ENCODE results near the gene USP15.

USP15 gene

DNA sequence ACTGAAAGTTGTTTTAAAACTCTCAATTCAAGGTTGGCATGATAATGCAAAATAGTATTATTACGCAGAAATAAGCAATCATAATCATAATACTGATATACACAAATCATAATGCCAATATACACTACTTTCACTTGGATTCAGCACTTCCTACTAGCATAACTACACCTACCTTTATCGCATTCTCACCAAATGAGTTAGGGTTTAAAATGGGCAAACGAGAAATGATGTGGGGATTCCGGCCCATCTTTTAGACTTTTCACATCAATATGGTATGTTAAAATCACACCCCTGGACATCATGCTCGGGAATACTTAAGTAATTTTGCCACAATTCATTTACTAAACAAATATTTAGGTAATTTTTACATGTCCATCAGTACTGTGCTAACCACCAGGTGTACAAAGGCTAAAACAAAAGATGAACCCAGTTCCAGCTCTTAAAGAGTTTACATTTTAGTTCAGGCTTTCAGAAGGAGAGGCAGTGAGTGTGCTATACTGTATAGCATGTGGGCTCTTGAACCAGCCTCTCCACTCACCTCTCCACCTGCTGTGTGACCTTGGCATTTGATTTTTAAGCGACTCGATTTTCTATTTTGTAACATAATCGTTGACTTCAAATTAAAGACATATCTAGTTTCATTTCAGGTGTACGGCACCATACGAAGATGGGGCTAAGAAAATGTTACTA lies 1.1 kb upstream of the USP15 start:
- H3K4me1 ChIP-seq (ENCODE audit: control insufficient read depth, insufficient read depth, low read length): peaks cover 5% of the 10 kb centered on the region
- H3K27me3 ChIP-seq (ENCODE audit: control insufficient read depth, insufficient read depth, low read length): no peaks in the 10 kb centered on the region
- H3K4me3 ChIP-seq (ENCODE audit: low read length): peak overlapping the region; percentile 94
- H3K9ac ChIP-seq (ENCODE audit: low read depth, low read length): peak overlapping the region; percentile 96
- peak overlapping the region; percentile 87 for H3K4me2 ChIP-seq (ENCODE audit: low read length)
- no peaks in the 10 kb centered on the region for H3K9me3 ChIP-seq (replicated peaks; ENCODE audit: low read length)
- no peaks in the 10 kb centered on the region for H3K36me3 ChIP-seq (ENCODE audit: insufficient read depth, low read length)

DNA sequence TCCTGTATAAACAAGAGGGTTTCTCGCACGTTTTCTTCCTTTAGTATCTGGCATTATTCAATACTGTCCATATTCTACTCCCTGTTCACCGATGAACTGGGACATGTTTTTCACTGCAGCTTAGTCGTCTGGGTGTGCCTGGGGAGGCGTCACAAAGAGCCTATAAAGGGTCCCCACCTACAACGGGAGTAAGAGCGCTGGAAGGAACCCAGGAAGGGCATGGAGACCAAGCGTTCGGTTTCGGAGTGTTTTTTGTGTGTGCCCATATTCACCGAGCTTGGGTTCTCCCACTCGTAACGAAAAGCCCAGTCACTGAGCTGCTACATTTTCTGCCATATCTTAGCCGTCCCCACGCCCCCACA lies 592 bp upstream of the USP15 start:
- no peaks in the 10 kb centered on the region for H3K9me3 ChIP-seq (replicated peaks; ENCODE audit: low read length)
- no peaks in the 10 kb centered on the region for H3K36me3 ChIP-seq (ENCODE audit: insufficient read depth, low read length)
- H3K4me2 ChIP-seq (ENCODE audit: low read length): peak overlapping the region; percentile 87
- H3K4me3 ChIP-seq (ENCODE audit: low read length): peak overlapping the region; percentile 94
- peak overlapping the region; percentile 96 for H3K9ac ChIP-seq (ENCODE audit: low read depth, low read length)
- H3K27me3 ChIP-seq (ENCODE audit: control insufficient read depth, insufficient read depth, low read length): no peaks in the 10 kb centered on the region
- peaks cover 5% of the 10 kb centered on the region for H3K4me1 ChIP-seq (ENCODE audit: control insufficient read depth, insufficient read depth, low read length)

DNA sequence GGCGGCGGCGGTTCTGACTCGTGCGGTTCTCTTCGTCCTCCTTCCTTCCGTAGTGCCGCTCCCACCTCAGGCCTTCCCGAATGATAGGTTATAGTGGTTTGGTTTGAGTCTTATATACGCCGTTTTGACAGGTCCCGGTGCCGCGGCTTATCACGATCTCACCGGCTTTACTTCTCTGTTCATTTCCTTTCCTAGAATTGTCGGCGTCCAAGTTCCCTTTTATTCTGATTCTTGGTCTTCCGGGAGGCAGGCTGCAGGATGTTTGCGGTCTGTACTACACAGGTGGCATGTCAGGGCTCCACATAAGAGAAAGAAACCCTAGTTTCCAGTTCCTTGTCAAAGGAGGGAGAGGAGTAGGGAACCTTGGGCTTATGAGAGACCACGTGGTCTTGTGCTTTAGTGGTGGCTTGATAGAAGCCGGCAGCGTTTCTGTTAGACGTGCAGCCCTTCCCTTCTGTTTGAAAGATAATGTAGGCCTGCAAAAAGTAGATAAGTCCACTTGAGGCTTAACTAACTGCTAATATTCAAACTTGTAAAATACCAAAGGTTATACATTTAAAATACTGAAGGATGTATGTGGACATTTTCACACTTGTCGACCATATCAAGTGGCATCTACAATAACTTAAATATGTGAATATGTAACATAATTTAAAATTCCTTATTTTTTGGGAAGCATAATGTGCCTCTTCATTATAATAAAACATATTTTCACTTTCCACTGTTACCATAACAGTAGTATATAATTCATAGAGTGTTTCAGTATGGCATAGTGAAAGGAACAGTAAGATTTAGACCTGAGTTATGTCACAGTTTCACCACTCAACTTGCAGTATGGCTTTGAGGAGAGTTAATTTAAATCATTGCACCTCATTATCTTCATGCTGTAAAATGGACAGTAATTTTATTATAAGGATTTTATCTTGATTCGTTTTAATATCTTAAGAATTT lies 804 bp downstream of the USP15 start:
- no peaks in the 10 kb centered on the region for H3K9me3 ChIP-seq (replicated peaks; ENCODE audit: low read length)
- no peaks in the 10 kb centered on the region for H3K27me3 ChIP-seq (ENCODE audit: control insufficient read depth, insufficient read depth, low read length)
- peak overlapping the region; percentile 94 for H3K4me3 ChIP-seq (ENCODE audit: low read length)
- H3K9ac ChIP-seq (ENCODE audit: low read depth, low read length): peak overlapping the region; percentile 96
- peaks cover 5% of the 10 kb centered on the region for H3K4me1 ChIP-seq (ENCODE audit: control insufficient read depth, insufficient read depth, low read length)
- no peaks in the 10 kb centered on the region for H3K36me3 ChIP-seq (ENCODE audit: insufficient read depth, low read length)
- H3K4me2 ChIP-seq (ENCODE audit: low read length): peak overlapping the region; percentile 74

DNA sequence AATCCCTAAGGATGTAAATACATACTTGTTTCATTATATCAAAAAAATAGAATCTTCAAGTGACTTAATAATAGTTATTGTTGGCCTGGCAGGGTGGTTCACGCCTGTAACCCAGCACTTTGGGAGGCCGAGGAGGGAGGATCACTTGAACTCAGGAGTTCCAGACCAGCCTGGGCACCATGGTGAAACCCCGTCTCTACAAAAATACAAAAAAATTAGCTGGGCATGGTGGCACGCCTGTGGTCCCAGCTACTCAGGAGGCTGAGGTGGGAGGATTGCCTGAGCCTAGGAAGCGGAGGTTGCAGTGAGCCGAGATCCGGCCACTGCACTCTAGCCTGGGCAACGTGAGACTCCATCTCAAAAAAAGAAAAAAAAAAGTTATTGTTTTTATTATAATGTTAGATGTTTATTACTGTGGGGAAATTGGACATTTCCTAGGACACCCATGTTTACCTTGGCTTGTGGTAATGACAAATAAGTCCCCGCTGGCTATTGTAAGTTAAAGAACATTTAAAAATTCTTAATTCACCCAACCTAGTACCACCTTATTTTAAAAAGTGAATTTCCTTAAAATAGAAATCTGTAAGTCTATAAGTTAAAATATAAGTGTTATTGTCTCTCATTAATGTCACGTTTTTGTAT lies 1.8 kb downstream of the USP15 start:
- H3K27me3 ChIP-seq (ENCODE audit: control insufficient read depth, insufficient read depth, low read length): no peaks in the 10 kb centered on the region
- no peaks in the 10 kb centered on the region for H3K9me3 ChIP-seq (replicated peaks; ENCODE audit: low read length)
- H3K9ac ChIP-seq (ENCODE audit: low read depth, low read length): peak overlapping the region; percentile 96
- no peaks in the 10 kb centered on the region for H3K36me3 ChIP-seq (ENCODE audit: insufficient read depth, low read length)
- H3K4me1 ChIP-seq (ENCODE audit: control insufficient read depth, insufficient read depth, low read length): peaks cover 5% of the 10 kb centered on the region
- H3K4me3 ChIP-seq (ENCODE audit: low read length): peak overlapping the region; percentile 94
- peak overlapping the region; percentile 74 for H3K4me2 ChIP-seq (ENCODE audit: low read length)

DNA sequence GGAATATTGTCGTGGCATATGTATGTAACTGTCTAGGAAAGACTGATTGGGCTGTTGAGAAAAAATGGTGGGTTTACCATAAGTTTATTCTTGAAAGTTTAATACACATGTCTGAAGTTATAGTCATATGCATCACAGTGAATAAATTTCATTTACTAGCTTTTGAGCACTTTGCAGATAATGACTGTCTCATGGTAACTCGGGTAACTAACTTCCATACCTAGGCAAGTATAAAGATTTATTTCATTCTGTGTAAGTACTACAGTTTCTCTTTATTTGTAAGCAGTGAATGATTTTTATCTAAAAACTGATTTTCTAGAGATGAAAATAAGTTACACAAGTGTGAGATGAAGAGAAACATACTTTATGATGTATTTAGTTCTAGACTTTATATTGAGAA lies 3.0 kb downstream of the USP15 start:
- no peak overlapping the region for H3K4me3 ChIP-seq (ENCODE audit: low read length)

DNA sequence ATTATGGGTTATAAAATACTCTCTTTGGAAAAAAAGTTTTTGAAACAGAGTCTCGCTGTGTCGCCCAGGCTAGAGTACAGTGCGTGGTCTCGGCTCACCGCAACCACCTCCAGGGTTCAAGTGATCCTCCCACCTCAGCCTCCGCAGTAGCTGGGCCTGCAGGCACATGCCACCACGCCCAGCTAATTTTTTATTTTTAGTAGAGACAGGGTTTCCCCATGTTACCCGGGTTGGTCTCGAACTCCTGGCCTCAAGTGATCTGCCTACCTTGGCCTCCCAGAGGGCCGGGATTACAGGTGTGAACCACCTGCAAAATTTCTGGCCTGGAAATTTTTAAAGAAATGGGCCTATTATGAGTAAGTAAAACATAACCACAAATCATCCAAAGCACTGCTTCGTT lies 3.8 kb downstream of the USP15 start:
- no peaks in the 10 kb centered on the region for H3K27me3 ChIP-seq (ENCODE audit: control insufficient read depth, insufficient read depth, low read length)
- no peak overlapping the region for H3K4me3 ChIP-seq (ENCODE audit: low read length)
- peaks cover 19% of the 10 kb centered on the region for H3K4me1 ChIP-seq (ENCODE audit: control insufficient read depth, insufficient read depth, low read length)
- no peaks in the 10 kb centered on the region for H3K36me3 ChIP-seq (ENCODE audit: insufficient read depth, low read length)
- no peak overlapping the region for H3K4me2 ChIP-seq (ENCODE audit: low read length)
- no peak overlapping the region for H3K9ac ChIP-seq (ENCODE audit: low read depth, low read length)
- no peaks in the 10 kb centered on the region for H3K9me3 ChIP-seq (replicated peaks; ENCODE audit: low read length)

More for the DNA sequence above, 3.0 kb downstream of the USP15 start:
- no peaks in the 10 kb centered on the region for H3K27me3 ChIP-seq (ENCODE audit: control insufficient read depth, insufficient read depth, low read length)
- peaks cover 13% of the 10 kb centered on the region for H3K4me1 ChIP-seq (ENCODE audit: control insufficient read depth, insufficient read depth, low read length)
- H3K36me3 ChIP-seq (ENCODE audit: insufficient read depth, low read length): no peaks in the 10 kb centered on the region
- no peaks in the 10 kb centered on the region for H3K9me3 ChIP-seq (replicated peaks; ENCODE audit: low read length)
- no peak overlapping the region for H3K9ac ChIP-seq (ENCODE audit: low read depth, low read length)
- no peak overlapping the region for H3K4me2 ChIP-seq (ENCODE audit: low read length)

DNA sequence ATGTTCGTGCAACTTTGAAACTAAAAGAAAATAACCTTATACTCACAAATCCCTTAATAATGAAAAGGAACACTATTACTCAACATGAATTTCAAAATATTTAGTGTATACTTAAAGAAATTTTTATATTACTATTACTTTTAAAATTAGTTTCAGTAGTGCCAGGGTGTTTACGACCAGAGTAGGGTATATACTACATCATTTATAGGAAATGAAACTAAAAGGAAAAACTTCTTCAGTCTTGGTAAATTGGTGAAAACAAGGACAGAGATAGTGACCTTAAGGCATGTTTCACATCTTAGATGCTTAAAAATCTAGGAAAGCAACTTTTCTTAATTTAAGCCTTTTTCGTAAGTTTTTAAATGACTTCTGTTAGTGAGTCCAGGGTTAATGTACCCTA lies 4.5 kb downstream of the USP15 start:
- Histone ChIP-seq H3K27me3 (ENCODE audit: control insufficient read depth, insufficient read depth, low read length) (no peaks in the 10 kb centered on the region), H3K9me3 (replicated peaks; ENCODE audit: low read length) (no peaks in the 10 kb centered on the region), H3K9ac (ENCODE audit: low read depth, low read length) (no peak overlapping the region), H3K4me1 (ENCODE audit: control insufficient read depth, insufficient read depth, low read length) (peaks cover 22% of the 10 kb centered on the region), H3K4me2 (ENCODE audit: low read length) (no peak overlapping the region), H3K36me3 (ENCODE audit: insufficient read depth, low read length) (no peaks in the 10 kb centered on the region), H3K4me3 (ENCODE audit: low read length) (no peak overlapping the region)

DNA sequence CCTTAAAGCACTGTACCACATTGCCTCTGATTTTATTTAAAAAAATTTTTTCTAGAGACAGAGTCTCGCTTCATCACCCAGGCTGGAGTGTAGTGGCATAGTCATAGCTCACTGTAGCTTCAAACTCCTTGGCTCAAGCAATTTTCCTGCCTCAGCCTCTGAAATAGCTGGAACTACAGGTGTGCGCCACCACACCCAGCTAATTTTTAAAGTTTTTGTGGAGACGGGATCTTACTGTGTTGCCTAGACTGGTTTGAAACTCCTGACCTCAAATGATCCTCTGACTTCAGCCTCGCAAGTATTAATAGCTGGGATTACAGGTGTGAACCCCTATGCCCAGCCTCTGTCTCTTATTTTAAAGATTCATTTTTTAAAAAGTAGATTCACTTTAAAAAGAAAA lies 5.3 kb downstream of the USP15 start:
- Histone ChIP-seq H3K9ac (ENCODE audit: low read depth, low read length) (no peak overlapping the region), H3K27me3 (ENCODE audit: control insufficient read depth, insufficient read depth, low read length) (no peaks in the 10 kb centered on the region), H3K36me3 (ENCODE audit: insufficient read depth, low read length) (no peaks in the 10 kb centered on the region), H3K4me3 (ENCODE audit: low read length) (no peak overlapping the region), H3K9me3 (replicated peaks; ENCODE audit: low read length) (no peaks in the 10 kb centered on the region), H3K4me2 (ENCODE audit: low read length) (no peak overlapping the region), H3K4me1 (ENCODE audit: control insufficient read depth, insufficient read depth, low read length) (peaks cover 22% of the 10 kb centered on the region)

DNA sequence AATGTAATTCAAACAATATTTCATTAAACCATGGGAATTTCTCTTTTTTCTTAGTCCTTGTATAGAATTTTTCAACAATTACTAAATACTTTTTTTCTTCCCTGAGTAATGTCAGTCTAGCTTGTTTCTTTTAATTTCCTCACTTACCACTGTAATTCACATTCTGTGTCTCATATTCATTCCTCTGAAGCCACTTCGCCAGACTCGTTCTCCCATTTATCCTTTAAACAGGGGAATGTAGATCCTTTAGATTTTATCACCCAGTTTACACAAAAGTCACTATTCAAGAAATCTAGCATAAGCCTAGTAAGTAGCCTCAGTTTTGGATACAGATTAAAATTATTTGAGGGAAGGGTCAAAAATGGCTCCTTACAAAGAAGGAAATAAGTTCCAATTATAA lies 6.8 kb downstream of the USP15 start:
- no peak overlapping the region for H3K9ac ChIP-seq (ENCODE audit: low read depth, low read length)
- peaks cover 24% of the 10 kb centered on the region for H3K4me1 ChIP-seq (ENCODE audit: control insufficient read depth, insufficient read depth, low read length)
- no peaks in the 10 kb centered on the region for H3K36me3 ChIP-seq (ENCODE audit: insufficient read depth, low read length)

DNA sequence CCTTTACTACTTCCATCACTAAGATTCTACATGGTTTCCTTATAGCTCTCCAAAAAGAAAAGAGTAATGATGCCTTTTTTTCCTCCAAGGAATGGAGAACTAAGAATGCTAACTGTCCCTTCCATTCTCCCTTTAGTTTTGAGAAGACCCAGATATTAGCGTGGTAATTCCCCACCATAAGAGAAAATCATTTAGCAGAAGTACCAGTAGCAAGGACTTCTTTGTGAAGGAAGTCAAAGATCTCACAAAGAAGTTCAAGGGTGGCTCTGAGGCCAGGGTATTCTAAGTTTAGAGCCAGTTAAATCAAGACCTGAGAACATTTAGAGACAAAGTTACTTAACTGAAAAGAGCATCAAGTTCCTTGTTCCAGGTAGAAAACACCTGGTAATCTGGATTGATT lies 7.3 kb downstream of the USP15 start:
- Histone ChIP-seq H3K9me3 (replicated peaks; ENCODE audit: low read length) (no peaks in the 10 kb centered on the region), H3K4me1 (ENCODE audit: control insufficient read depth, insufficient read depth, low read length) (peaks cover 26% of the 10 kb centered on the region), H3K4me2 (ENCODE audit: low read length) (no peak overlapping the region), H3K36me3 (ENCODE audit: insufficient read depth, low read length) (no peaks in the 10 kb centered on the region), H3K27me3 (ENCODE audit: control insufficient read depth, insufficient read depth, low read length) (no peaks in the 10 kb centered on the region), H3K4me3 (ENCODE audit: low read length) (no peak overlapping the region), H3K9ac (ENCODE audit: low read depth, low read length) (no peak overlapping the region)

More for the DNA sequence above, 6.8 kb downstream of the USP15 start:
- no peak overlapping the region for H3K4me2 ChIP-seq (ENCODE audit: low read length)
- H3K9me3 ChIP-seq (replicated peaks; ENCODE audit: low read length): no peaks in the 10 kb centered on the region
- H3K4me3 ChIP-seq (ENCODE audit: low read length): no peak overlapping the region
- no peaks in the 10 kb centered on the region for H3K27me3 ChIP-seq (ENCODE audit: control insufficient read depth, insufficient read depth, low read length)

DNA sequence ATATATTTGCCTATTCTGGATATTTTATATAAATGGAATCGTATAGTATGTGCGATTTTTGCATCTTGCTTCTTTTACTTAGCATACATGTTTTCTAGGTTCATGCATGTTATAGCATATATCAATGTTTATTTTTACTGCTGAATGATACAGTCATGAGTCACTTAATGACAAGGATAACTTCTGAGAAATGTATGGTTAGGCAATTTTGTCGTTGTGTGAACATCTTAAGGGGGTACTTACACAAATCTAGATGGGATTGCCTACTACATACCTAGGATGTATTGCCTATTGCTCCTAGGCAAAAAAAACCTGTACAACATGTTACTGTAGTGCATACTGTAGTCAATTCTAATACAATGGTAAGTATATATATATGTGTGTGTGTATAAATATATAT lies 8.8 kb downstream of the USP15 start:
- Histone ChIP-seq H3K27me3 (ENCODE audit: control insufficient read depth, insufficient read depth, low read length) (no peaks in the 10 kb centered on the region), H3K36me3 (ENCODE audit: insufficient read depth, low read length) (no peaks in the 10 kb centered on the region), H3K4me2 (ENCODE audit: low read length) (peak overlapping the region; percentile 14), H3K9me3 (replicated peaks; ENCODE audit: low read length) (no peaks in the 10 kb centered on the region), H3K4me3 (ENCODE audit: low read length) (no peak overlapping the region), H3K4me1 (ENCODE audit: control insufficient read depth, insufficient read depth, low read length) (peaks cover 26% of the 10 kb centered on the region), H3K9ac (ENCODE audit: low read depth, low read length) (no peak overlapping the region)
